Kidney (tissue), 14 donors: ENCODE data around the gene AFAP1L2. TPM values are rescaled to one million over a fixed set of nuclear protein-coding genes. Genes with fewer than 3 reads are reported as not detected.
A peak's percentile ranks its signal among the peaks of the same experiment; 100 is the strongest.

Source experiments
- DNase-seq, 5 donors: peaks; one replicate each; pipeline ENCODE4 v3.0.0-alpha.2; 2013 to 2020
- FAIRE-seq: peaks from 2 replicates; lab custom pipeline; 2012; peaks lifted over from hg19 to GRCh38; lab: Jason Lieb, UNC
- H3K27ac ChIP-seq, 2 donors: one replicate each; pipeline ENCODE4 v1.7.0; 2013; ENCODE audit warnings: low read depth in 2 of 2, low read length in 2 of 2, inconsistent platforms in 1 of 2
- H3K27me3 ChIP-seq: one replicate; pipeline ENCODE4 v1.7.1; 2013; ENCODE audit warnings: low read length, inconsistent platforms; ENCODE audit not compliant: control insufficient read depth, insufficient read depth
- H3K36me3 ChIP-seq, 3 donors: one replicate each; pipeline versions ENCODE4 v1.7.0 to v1.7.1; 2013; ENCODE audit warnings: low read length in 3 of 3, control low read depth in 1 of 3, inconsistent platforms in 1 of 3; ENCODE audit not compliant: insufficient read depth in 3 of 3, control insufficient read depth in 2 of 3
- H3K4me1 ChIP-seq, 3 donors: one replicate each; pipeline versions ENCODE4 v1.7.0 to v1.7.1; 2013; ENCODE audit warnings: low read length in 3 of 3, inconsistent platforms in 1 of 3, low read depth in 1 of 3; ENCODE audit not compliant: control insufficient read depth in 2 of 3, insufficient read depth in 2 of 3
- H3K4me3 ChIP-seq, 3 donors: one replicate each; pipeline versions ENCODE4 v1.7.0 to v1.8.1; 2013; ENCODE audit warnings: low read length in 3 of 3, control low read depth in 1 of 3, inconsistent platforms in 1 of 3
- H3K9ac ChIP-seq, 3 donors: one replicate each; pipeline versions ENCODE4 v1.7.0 to v1.7.1; 2013; ENCODE audit warnings: low read length in 3 of 3, control low read depth in 1 of 3, inconsistent platforms in 1 of 3
- H3K9me3 ChIP-seq, 3 donors: one replicate each; pipeline versions ENCODE4 v1.7.0 to v1.7.1; 2013; ENCODE audit warnings: low read length in 3 of 3, control low read depth in 1 of 3, inconsistent platforms in 1 of 3; ENCODE audit not compliant: control insufficient read depth in 2 of 3, insufficient read depth in 1 of 3
- intact Hi-C: fragments of 100-400 bp; cut with DNase I; formaldehyde crosslinking; loops from one replicate; pipeline ENCODE4 v1.11.1; 2022
- polyA plus RNA-seq: library from polyadenylated mRNA; stranded (reverse); fragments of 350-450 nt; fragmentation: Illumina TruSeq; extraction: RNeasy Lipid Tissue Mini Kit (QIAGEN cat#74804); gene quantifications from one replicate; pipeline ENCODE4 v1.2.3, GENCODE V29; 2014; ENCODE audit warnings: low read depth, low replicate concordance; ENCODE audit not compliant: insufficient read depth
- total RNA-seq: library from RNA; stranded (reverse); fragmentation: NEBNext Ultra II Directional; extraction: Animal tissue kit (Norgen Biotek cat#: 25700); gene quantifications from one replicate; pipeline ENCODE4 v1.2.1, GENCODE V29; 2021
- TF ChIP-seq, protein P1 (sequence below): IDR thresholded peaks from 3 replicates; pipeline ENCODE4 v1.5.1; 2012; ENCODE audit warnings: mild to moderate bottlenecking, moderate library complexity, borderline replicate concordance; ENCODE audit not compliant: insufficient read depth; ENCODE audit errors: extremely low read depth
- donor health status: control.
- donor health status: control.
- donor health status: control.
- donor health status: control.
- donor health status: control.
- donor health status: DM: yes; HTN: yes; CAD: no.
- donor health status: Normal renal cell carcinoma (clear cell type).

AFAP1L2 gene
- total and polyA plus RNA-seq, 2 donors from 2014 or later, result 19.8 to 24.0 TPM

DNA sequence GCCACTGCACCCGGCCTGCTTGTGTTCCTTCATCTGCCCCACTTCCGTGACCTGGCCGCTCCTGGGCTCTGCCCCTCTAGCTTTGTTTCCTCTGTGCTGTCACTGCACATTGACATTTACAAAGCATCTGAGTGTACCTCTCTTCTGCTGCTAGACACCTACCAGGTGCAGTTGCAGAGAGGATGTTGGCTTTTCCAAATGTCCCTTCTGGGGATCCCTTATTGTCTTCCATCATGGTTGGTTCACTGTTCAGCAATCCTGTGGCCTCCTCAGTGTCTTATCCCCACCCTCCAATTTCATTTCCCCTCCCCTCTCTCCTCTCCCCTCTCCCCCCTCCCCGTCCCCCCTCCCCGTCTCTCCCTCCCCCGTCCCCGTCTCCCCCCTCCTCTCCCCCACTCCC is 151.4 kb downstream of the AFAP1L2 start:
- no peak for FAIRE-seq
- Histone ChIP-seq H3K9me3 (no peaks in the 10 kb centered on the region), H3K4me3 (no peak overlapping the region), H3K27ac (no peak overlapping the region), H3K36me3 (no peaks in the 10 kb centered on the region), H3K27me3 (no peaks in the 10 kb centered on the region), H3K4me1 (no peaks in the 10 kb centered on the region), H3K9ac (no peak overlapping the region)
- intact Hi-C loops, result no loop called here
- TF ChIP-seq, protein P1, sequence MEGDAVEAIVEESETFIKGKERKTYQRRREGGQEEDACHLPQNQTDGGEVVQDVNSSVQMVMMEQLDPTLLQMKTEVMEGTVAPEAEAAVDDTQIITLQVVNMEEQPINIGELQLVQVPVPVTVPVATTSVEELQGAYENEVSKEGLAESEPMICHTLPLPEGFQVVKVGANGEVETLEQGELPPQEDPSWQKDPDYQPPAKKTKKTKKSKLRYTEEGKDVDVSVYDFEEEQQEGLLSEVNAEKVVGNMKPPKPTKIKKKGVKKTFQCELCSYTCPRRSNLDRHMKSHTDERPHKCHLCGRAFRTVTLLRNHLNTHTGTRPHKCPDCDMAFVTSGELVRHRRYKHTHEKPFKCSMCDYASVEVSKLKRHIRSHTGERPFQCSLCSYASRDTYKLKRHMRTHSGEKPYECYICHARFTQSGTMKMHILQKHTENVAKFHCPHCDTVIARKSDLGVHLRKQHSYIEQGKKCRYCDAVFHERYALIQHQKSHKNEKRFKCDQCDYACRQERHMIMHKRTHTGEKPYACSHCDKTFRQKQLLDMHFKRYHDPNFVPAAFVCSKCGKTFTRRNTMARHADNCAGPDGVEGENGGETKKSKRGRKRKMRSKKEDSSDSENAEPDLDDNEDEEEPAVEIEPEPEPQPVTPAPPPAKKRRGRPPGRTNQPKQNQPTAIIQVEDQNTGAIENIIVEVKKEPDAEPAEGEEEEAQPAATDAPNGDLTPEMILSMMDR, result no peak
- DNase-seq, result no peak

DNA sequence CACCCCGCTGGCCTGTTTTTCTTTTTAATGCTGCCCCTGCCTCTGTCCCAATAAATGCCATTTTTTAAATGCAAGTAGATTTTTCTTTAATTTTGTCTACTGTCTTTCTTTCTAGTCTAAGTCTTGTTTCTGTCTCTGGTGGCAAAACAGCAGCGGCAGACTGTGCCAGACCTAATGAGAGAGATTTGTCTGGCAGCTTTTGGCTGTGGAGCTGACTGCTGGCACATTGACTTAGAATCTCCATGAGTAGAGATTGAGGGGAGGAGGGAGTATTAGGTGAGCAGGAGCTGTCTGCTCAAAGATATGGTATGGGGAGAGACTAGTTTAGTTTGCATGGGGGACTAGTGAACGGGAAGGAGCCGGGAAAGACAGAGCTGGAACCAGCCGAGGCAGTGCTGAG is 152.2 kb downstream of the AFAP1L2 start:
- no peak overlapping the region for H3K4me3 ChIP-seq
- FAIRE-seq, result no peak
- no peaks in the 10 kb centered on the region for H3K9me3 ChIP-seq

DNA sequence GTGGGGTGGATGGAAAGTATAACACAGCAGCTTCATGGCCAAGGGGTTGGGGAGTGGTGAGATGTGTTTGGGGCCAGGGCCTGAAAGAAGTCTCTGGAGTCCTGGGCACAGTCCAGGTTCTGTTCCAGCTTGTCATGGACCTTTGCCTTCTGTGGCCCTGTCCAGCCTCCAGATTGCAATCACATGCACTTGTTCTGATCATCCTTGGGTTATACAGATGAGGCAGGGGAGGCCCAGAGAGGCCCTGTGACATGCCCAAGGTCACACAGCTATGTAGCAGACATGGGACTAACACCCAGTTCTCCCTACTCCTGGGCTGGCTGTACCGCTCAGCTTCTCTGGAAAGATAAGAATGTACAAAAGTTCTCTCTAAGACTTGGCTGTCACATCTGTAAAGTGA is 153.6 kb downstream of the AFAP1L2 start:
- Histone ChIP-seq H3K4me3 (no peak overlapping the region), H3K36me3 (no peaks in the 10 kb centered on the region), H3K9me3 (no peaks in the 10 kb centered on the region), H3K4me1 (no peaks in the 10 kb centered on the region), H3K9ac (no peak overlapping the region), H3K27me3 (no peaks in the 10 kb centered on the region), H3K27ac (no peak overlapping the region)
- intact Hi-C loops, result no loop called here
- FAIRE-seq, result no peak
- TF ChIP-seq, protein P1, result no peak
- DNase-seq, result no peak

More for the DNA sequence above, 152.2 kb downstream of the AFAP1L2 start:
- no peak overlapping the region for H3K9ac ChIP-seq
- H3K36me3 ChIP-seq, result no peaks in the 10 kb centered on the region
- no peaks in the 10 kb centered on the region for H3K4me1 ChIP-seq
- no peak for DNase-seq
- TF ChIP-seq, protein P1, result no peak
- no peaks in the 10 kb centered on the region for H3K27me3 ChIP-seq
- H3K27ac ChIP-seq, result no peak overlapping the region
- intact Hi-C loops, result no loop called here

DNA sequence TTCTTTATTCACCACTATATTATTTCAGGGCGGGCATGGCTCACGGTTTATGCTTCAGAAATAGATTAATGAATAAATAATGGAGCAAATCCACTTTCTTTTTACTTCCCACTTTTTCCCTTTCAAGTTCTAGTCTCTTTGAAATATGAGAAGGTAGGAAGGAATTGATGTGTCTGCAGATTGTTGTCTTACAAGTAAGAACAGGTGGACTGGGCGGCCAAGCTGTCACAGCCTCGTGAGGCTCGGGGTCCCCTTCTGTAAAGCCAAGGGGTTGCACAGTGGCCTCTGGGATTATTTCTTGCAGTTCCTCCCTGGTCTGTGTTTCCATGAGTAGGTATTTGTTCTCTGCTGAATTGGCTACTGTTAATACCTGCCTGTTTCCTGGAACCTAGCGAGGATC is 154.1 kb downstream of the AFAP1L2 start:
- H3K27me3 ChIP-seq, result no peaks in the 10 kb centered on the region
- H3K4me3 ChIP-seq, result no peak overlapping the region
- TF ChIP-seq, protein P1, result no peak
- H3K4me1 ChIP-seq, result peaks cover 0 to 4% (median 0%) of the 10 kb centered on the region in 3 donors
- H3K9me3 ChIP-seq, result no peaks in the 10 kb centered on the region
- intact Hi-C loops, result no loop called here
- peak in 3 of 5 donors; percentile 31 to 65 (median 57) for DNase-seq
- no peaks in the 10 kb centered on the region for H3K36me3 ChIP-seq
- no peak overlapping the region for H3K27ac ChIP-seq
- no peak overlapping the region for H3K9ac ChIP-seq
- no peak for FAIRE-seq
